H1 (cell line): ENCODE measurements around the gene AANAT. TPM values are rescaled to one million over a fixed set of nuclear protein-coding genes. Genes with fewer than 3 reads are reported as not detected.

Experiments used
- CTCF ChIA-PET: fragments of 300-600 bp; sonication (Branson Sonifier 250); formaldehyde crosslinking; loops from one replicate; lab custom pipeline; 2021; ENCODE audit not compliant: partially characterized antibody; lab: Charles Lee
- POLR2A ChIA-PET: fragments of 300-600 bp; sonication (Branson Sonifier 250); formaldehyde crosslinking; loops from one replicate; lab custom pipeline; 2021; ENCODE audit warnings: inconsistent platforms; ENCODE audit not compliant: partially characterized antibody; lab: Charles Lee
- DNase-seq, 2 experiments: peaks; one replicate each; pipeline versions ENCODE4 v3.0.0 to v3.0.0-alpha.2; 2010 to 2022; ENCODE audit warnings: low spot score in 2 of 2, low read depth in 1 of 2, mixed read lengths in 1 of 2
- FAIRE-seq: peaks from 2 replicates; lab custom pipeline; 2011; peaks lifted over from hg19 to GRCh38; lab: Jason Lieb, UNC
- H2AFZ ChIP-seq: 2 replicates; pipeline ENCODE4 v1.8.1; 2012; ENCODE audit warnings: low read length, inconsistent platforms
- H2AK5ac ChIP-seq: 2 replicates; pipeline ENCODE4 v1.6.1; 2013; ENCODE audit warnings: low read depth, low read length
- H2BK120ac ChIP-seq: replicated peaks from 2 replicates; pipeline ENCODE3; 2013; ENCODE audit warnings: low read depth, low read length, inconsistent platforms
- H2BK12ac ChIP-seq: 2 replicates; pipeline ENCODE4 v1.6.1; 2013; ENCODE audit warnings: low read depth, low read length
- H2BK15ac ChIP-seq: 2 replicates; pipeline ENCODE4 v1.6.1; 2013; ENCODE audit warnings: low read length
- H2BK20ac ChIP-seq: 2 replicates; pipeline ENCODE4 v1.6.1; 2013; ENCODE audit warnings: low read length
- H2BK5ac ChIP-seq: 2 replicates; pipeline ENCODE4 v1.6.1; 2013; ENCODE audit warnings: low read depth, low read length
- H3K14ac ChIP-seq: 2 replicates; pipeline ENCODE4 v1.6.1; 2013; ENCODE audit warnings: inconsistent platforms; ENCODE audit not compliant: insufficient read length
- H3K18ac ChIP-seq: 2 replicates; pipeline ENCODE4 v1.6.1; 2013; ENCODE audit warnings: low read length; ENCODE audit errors: extremely low read depth
- H3K23ac ChIP-seq: 2 replicates; pipeline ENCODE4 v1.6.1; 2013; ENCODE audit warnings: inconsistent platforms; ENCODE audit not compliant: insufficient read length
- H3K23me2 ChIP-seq: 2 replicates; pipeline ENCODE4 v1.6.1; 2013; ENCODE audit warnings: low read depth, low read length
- H3K27ac ChIP-seq: 2 replicates; pipeline ENCODE4 v1.6.1; 2011; ENCODE audit warnings: low read depth, low read length, inconsistent platforms
- H3K27me3 ChIP-seq, 4 experiments: replicated peaks in 1 of 4; 1 replicate in 1 of 4; 2 replicates in 3 of 4; pipeline versions ENCODE4 v1.6.1 to v1.8.1; 2011 to 2013; ENCODE audit warnings: low read length in 3 of 4, mild to moderate bottlenecking in 3 of 4, inconsistent platforms in 2 of 4, mixed read lengths in 2 of 4, moderate library complexity in 1 of 4; ENCODE audit not compliant: control insufficient read depth in 3 of 4, insufficient read depth in 3 of 4; ENCODE audit errors: extremely low read depth in 1 of 4
- H3K36me3 ChIP-seq, 4 experiments: 2 replicates each; pipeline versions ENCODE4 v1.6.1 to v1.8.1; 2011 to 2013; ENCODE audit warnings: mild to moderate bottlenecking in 4 of 4, low read length in 3 of 4, moderate library complexity in 2 of 4, control low read depth in 1 of 4, inconsistent platforms in 1 of 4; ENCODE audit not compliant: insufficient read depth in 4 of 4, control insufficient read depth in 2 of 4
- H3K4ac ChIP-seq: replicated peaks from 2 replicates; pipeline ENCODE3; 2013; ENCODE audit warnings: low read length, low read depth, mixed read lengths, inconsistent platforms; ENCODE audit not compliant: insufficient read length
- H3K4me1 ChIP-seq, 4 experiments: replicated peaks in 1 of 4; 1 replicate in 1 of 4; 2 replicates in 3 of 4; pipeline versions ENCODE4 v1.6.1 to v1.8.1; 2011 to 2013; ENCODE audit warnings: low read length in 3 of 4, inconsistent platforms in 2 of 4, mixed read lengths in 1 of 4; ENCODE audit not compliant: insufficient read depth in 4 of 4, control insufficient read depth in 3 of 4
- H3K4me2 ChIP-seq, 2 experiments: 2 replicates each; pipeline versions ENCODE4 v1.6.1 to v1.8.1; 2011 to 2013; ENCODE audit warnings: low read depth in 2 of 2, low read length in 2 of 2, control low read depth in 1 of 2, inconsistent platforms in 1 of 2, mild to moderate bottlenecking in 1 of 2; ENCODE audit not compliant: insufficient read depth in 1 of 2
- H3K4me3 ChIP-seq, 4 experiments: fragments of 200-600, 300-600 bp in 1 of 4; sonication (generic), shearing (Covaris generic), sonication (Bioruptor Twin) in 1 of 4; 2 replicates each; pipeline versions ENCODE4 v1.5.1 to v1.8.1; 2011 to 2016; ENCODE audit warnings: low read length in 4 of 4, low read depth in 3 of 4, control low read depth in 2 of 4, inconsistent platforms in 2 of 4, mild to moderate bottlenecking in 2 of 4, mixed read lengths in 1 of 4, moderate library complexity in 1 of 4; ENCODE audit not compliant: insufficient read depth in 2 of 4; ENCODE audit errors: extremely low read depth in 1 of 4
- H3K56ac ChIP-seq: replicated peaks from 2 replicates; pipeline ENCODE3; 2013; ENCODE audit warnings: low read depth, mild to moderate bottlenecking, mixed read lengths, low read length, inconsistent platforms; ENCODE audit not compliant: insufficient read length
- H3K79me1 ChIP-seq: 2 replicates; pipeline ENCODE4 v1.6.1; 2013; ENCODE audit warnings: low read depth, low read length, control low read depth
- H3K79me2 ChIP-seq, 2 experiments: 2 replicates each; pipeline versions ENCODE4 v1.6.1 to v1.8.1; 2012 to 2013; ENCODE audit warnings: low read length in 2 of 2, mild to moderate bottlenecking in 2 of 2, inconsistent platforms in 1 of 2; ENCODE audit not compliant: insufficient read depth in 2 of 2, control insufficient read depth in 1 of 2
- H3K9ac ChIP-seq, 4 experiments: replicated peaks in 1 of 4; 1 replicate in 1 of 4; 2 replicates in 3 of 4; pipeline versions ENCODE4 v1.6.1 to v1.8.1; 2011 to 2013; ENCODE audit warnings: low read depth in 3 of 4, low read length in 3 of 4, control low read depth in 2 of 4, mild to moderate bottlenecking in 2 of 4, moderate library complexity in 2 of 4, inconsistent platforms in 1 of 4; ENCODE audit errors: extremely low read depth in 1 of 4
- H3K9me3 ChIP-seq, 2 experiments: 2 replicates each; pipeline versions ENCODE4 v1.6.1 to v1.8.1; 2012 to 2013; ENCODE audit warnings: mild to moderate bottlenecking in 2 of 2, moderate library complexity in 2 of 2, control low read depth in 1 of 2, inconsistent platforms in 1 of 2, low read depth in 1 of 2, low read length in 1 of 2, mixed read lengths in 1 of 2; ENCODE audit not compliant: insufficient read depth in 2 of 2
- H4K20me1 ChIP-seq, 2 experiments: replicated peaks in 1 of 2; 2 replicates each; pipeline versions ENCODE3 to v1.8.1; 2011 to 2013; ENCODE audit warnings: inconsistent platforms in 2 of 2, low read length in 2 of 2, mild to moderate bottlenecking in 1 of 2; ENCODE audit not compliant: insufficient read depth in 2 of 2, control insufficient read depth in 1 of 2
- H4K5ac ChIP-seq: 2 replicates; pipeline ENCODE4 v1.6.1; 2013; ENCODE audit warnings: low read length, low read depth, mixed read lengths, inconsistent platforms; ENCODE audit not compliant: insufficient read length
- H4K8ac ChIP-seq: 2 replicates; pipeline ENCODE4 v1.8.0; 2013; ENCODE audit warnings: mild to moderate bottlenecking, moderate library complexity, low read length, inconsistent platforms; ENCODE audit not compliant: insufficient read depth; ENCODE audit errors: extremely low read depth
- H4K91ac ChIP-seq: replicated peaks from 2 replicates; pipeline ENCODE3; 2013; ENCODE audit warnings: low read length, mixed read lengths, inconsistent platforms; ENCODE audit not compliant: insufficient read length
- CHD1 ChIP-seq: IDR thresholded peaks from 2 replicates; pipeline ENCODE4 v1.6.1; 2012; ENCODE audit warnings: low read depth, low read length, improper control_type of control experiment
- EGR1 ChIP-seq: IDR thresholded peaks from 2 replicates; pipeline ENCODE4 v1.6.1; 2011; ENCODE audit warnings: low read depth, low read length, borderline replicate concordance
- EP300 ChIP-seq, 2 experiments: IDR thresholded peaks; 1 replicate in 1 of 2; 2 replicates in 1 of 2; pipeline ENCODE4 v1.6.1; 2011 to 2012; ENCODE audit warnings: low read depth in 2 of 2, low read length in 2 of 2, mild to moderate bottlenecking in 2 of 2, borderline replicate concordance in 1 of 2, inconsistent platforms in 1 of 2, moderate library complexity in 1 of 2
- GTF2F1 ChIP-seq: IDR thresholded peaks from 2 replicates; pipeline ENCODE4 v1.6.1; 2012; ENCODE audit warnings: low read depth, low read length, improper control_type of control experiment, borderline replicate concordance
- POLR2AphosphoS5 ChIP-seq: IDR thresholded peaks from 2 replicates; pipeline ENCODE4 v1.6.1; 2011; ENCODE audit warnings: low read depth, low read length
- WGBS, 2 experiments: shearing (Covaris generic) in 1 of 2; methylation state at CpG; one replicate each; pipeline versions ENCODE4 v1.1.6 to v1.1.7; 2013 to 2015; ENCODE audit warnings: low lambda C conversion rate in 2 of 2, mixed read lengths in 2 of 2, inconsistent platforms in 1 of 2, low coverage in 1 of 2, missing lambda C conversion rate in 1 of 2; ENCODE audit not compliant: insufficient replicate concordance in 2 of 2, insufficient coverage in 1 of 2, insufficient read length in 1 of 2; ENCODE audit errors: extremely low coverage in 1 of 2, missing lambda C conversion rate in 1 of 2; 5-methylcytosine and 5-hydroxymethylcytosine counted together
- polyA plus RNA-seq, 7 experiments: library from polyadenylated mRNA; depleted of rRNA in 3 of 7; stranded (reverse) in 5 of 7; unstranded in 2 of 7; fragments of >200 nt in 5 of 7; fragments of 200-250 nt in 2 of 7; gene quantifications; 1 replicate in 5 of 7; 2 replicates in 1 of 7; 4 replicates in 1 of 7; pipeline versions ENCODE4 v1.2.1 to v1.2.3, GENCODE V29; 2011 to 2013; ENCODE audit warnings: missing spikeins in 2 of 7, mixed read lengths in 2 of 7
- total RNA-seq: library from RNA; stranded (reverse); fragmentation: NEBNext Ultra II Directional; extraction: Animal tissue kit (Norgen Biotek cat#: 25700); gene quantifications from 2 replicates; pipeline ENCODE4 v1.2.1, GENCODE V29; 2021

Gene AANAT
- total and polyA plus RNA-seq, 2 of the 8 experiments (the other 6 are each of a cell fraction or from before 2014, with no cell fraction given) = 0.53 TPM; not detected in 1

GRCh38 chr17:76496464-76496863, 29.1 kb downstream of the AANAT start:
- Histone ChIP-seq H2BK120ac (no peak overlapping the region), H3K36me3 (no peaks in the 10 kb centered on the region), H4K91ac (no peak overlapping the region), H2BK20ac (no peak overlapping the region), H4K20me1 (peaks cover 8 to 29% of the 10 kb centered on the region in 2 experiments), H3K23me2 (peaks cover 6% of the 10 kb centered on the region; the same call in 1 of the 2 replicates), H4K5ac (no peak overlapping the region), H3K23ac (no peak overlapping the region), H3K4ac (no peak overlapping the region), H2AK5ac (no peak overlapping the region), H3K27ac (no peak overlapping the region), H3K4me2 (no peak overlapping the region), H3K79me1 (peaks cover 12% of the 10 kb centered on the region), H2BK5ac (no peak overlapping the region), H3K9me3 (no peaks in the 10 kb centered on the region), H3K14ac (no peak overlapping the region), H3K56ac (no peak overlapping the region), H2BK12ac (no peak overlapping the region), H3K4me1 (peaks cover 10 to 49% (median 38%) of the 10 kb centered on the region in 4 experiments), H3K27me3 (no peaks in the 10 kb centered on the region), H4K8ac (no peak overlapping the region), H3K18ac (no peak overlapping the region), H2BK15ac (no peak overlapping the region), H3K4me3 (no peak overlapping the region), H3K9ac (no peak overlapping the region), H2AFZ (no peak overlapping the region), H3K79me2 (peaks cover 0 to 6% of the 10 kb centered on the region in 2 experiments; a peak in 2 of 4 replicates)
- WGBS, 2 experiments = 99% methylated on average over 6 of the region's 6 CpGs; no CpG with 5 or more reads in 1 of the 2 experiments
- TF ChIP-seq GTF2F1 (no peak), POLR2AphosphoS5 (no peak), CHD1 (no peak), EP300 (IDR thresholded peaks at IDR 0.05; ENCODE audit: borderline replicate concordance in 1 of 2, low read depth in 2 of 2, low read length in 2 of 2) (no peak), EGR1 (no peak)
- ChIA-PET CTCF (interaction anchor here (0.7 to 20.2 kb wide), 7 partner anchors 10 to 197 kb away, joined by 3 to 446 read pairs (median 4); partner anchors contain the start of gene AANAT), POLR2A (interaction anchor here (0.7 to 1.2 kb wide), 3 partner anchors 29 to 1025 kb away, joined by 3 to 4 read pairs (median 3); partner anchors contain the start of gene AANAT)
- DNase-seq = no peak
- no peak for FAIRE-seq
